HG03064 (cell line): Measurements from ENCODE around the gene NOTCH2NLA.
"Not testable (repeated sequence)": the region's sequence is repeated elsewhere in the genome, so short reads cannot be mapped to it uniquely, and the experiment has no call there.

Source experiments
- ATAC-seq: cut with Tn5 transposase; IDR thresholded peaks from one replicate; pipeline ENCODE4 v1.9.1; 2021; ENCODE audit warnings: low read depth; ENCODE audit not compliant: unreplicated experiment

The NOTCH2NLA gene

DNA sequence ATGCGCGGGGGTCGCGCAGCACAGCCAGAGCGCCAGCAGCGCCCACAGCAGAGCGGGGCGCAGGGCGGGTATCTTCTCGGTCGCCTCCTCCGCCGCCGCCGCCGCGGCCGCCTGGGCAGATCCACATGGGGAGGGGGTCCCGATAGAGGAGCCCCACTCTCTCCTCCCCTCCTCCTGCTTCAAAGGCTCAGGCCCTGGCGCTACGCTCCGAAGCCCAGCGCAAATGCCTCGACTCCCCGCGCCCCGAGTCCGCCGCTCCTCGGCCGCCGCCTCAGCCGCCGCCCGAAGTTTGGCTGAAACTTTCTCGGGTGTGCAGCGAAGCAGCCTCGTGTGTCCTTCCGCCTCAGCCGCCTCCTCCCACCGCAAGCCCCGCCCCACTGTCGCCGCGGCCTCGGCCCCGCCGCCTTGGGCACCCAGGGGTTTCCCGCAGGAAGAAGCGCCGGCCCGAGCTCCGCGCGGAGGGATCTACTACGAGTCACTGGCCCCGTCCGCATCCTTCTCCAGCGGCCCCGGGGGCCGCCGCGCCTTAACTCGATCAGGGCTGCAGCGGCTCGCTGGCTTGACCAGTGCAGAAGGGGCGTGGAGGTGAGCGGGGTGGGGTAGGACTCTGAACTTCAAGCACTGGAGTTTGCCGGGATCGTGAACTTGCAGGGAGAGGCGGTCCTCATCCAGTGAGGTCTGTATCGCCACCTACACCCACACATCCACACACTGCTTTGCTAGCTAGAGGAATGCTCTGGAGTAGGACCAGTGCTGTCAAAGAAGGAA lies at the start of gene NOTCH2NLA:
NOTCH2NLA (minus strand) TSS at position 312 of the 768 bp plus-strand sequence. CDS start 39,684 bp downstream, outside the sequence.
- not testable (repeated sequence) for ATAC-seq

DNA sequence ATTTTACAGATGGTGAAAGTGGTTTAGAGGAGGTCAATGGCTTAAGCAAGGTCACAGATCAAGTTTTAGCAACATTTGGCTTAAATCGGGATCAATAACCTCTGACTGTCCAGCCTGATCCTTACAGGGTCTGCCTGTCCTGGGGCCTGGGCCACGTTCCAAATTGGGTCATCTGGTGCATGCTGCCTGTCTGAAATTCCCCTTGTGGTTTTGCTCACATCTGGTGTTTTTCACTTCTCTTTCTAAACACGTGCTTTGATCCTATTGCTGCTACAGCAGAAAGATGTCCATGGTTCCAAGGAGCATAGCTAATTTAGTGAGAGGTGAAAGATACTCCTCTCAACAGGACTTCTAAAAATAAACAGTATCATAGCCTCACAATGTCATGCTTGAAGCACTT lies 49.5 kb upstream of the NOTCH2NLA start:
- ATAC-seq: peak; percentile 61

DNA sequence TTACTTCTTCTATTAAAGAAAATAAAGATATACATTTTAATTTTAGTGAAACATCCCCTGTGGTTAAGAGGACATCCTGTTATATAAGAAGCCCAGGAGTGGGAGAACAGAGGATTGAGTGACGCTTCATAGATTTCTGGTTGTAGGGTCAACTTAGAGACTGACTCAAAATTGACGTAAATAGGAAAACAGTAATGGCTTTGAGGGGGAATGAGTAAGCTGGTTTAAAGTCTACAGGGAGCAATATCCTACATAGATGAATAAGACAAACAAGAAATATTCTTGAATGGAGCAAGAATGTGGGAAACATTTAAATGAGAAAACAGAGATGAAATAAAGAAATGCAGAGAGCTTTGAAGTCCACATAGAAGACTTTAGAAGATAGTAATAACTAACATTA lies 48.3 kb upstream of the NOTCH2NLA start:
- ATAC-seq: not testable (repeated sequence)

DNA sequence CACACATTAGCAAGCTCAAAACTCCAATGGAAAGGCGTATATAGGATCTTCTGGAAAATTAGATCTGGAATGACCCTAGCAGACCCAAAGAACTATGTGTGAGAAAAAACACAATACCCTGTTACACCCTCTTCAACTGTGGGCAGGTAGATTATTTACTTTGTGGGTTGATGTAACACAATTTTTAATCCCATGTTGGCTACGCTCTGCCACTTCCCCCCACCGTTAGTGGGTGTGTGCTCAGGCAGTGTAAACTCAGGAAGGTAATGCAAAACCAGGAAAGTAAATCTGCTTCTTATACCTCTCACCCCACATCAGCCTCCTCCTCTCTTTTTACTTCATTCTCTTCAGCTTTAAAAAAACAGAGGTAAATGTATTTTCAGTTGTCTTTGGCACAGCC lies 45.3 kb upstream of the NOTCH2NLA start:
- not testable (repeated sequence) for ATAC-seq

DNA sequence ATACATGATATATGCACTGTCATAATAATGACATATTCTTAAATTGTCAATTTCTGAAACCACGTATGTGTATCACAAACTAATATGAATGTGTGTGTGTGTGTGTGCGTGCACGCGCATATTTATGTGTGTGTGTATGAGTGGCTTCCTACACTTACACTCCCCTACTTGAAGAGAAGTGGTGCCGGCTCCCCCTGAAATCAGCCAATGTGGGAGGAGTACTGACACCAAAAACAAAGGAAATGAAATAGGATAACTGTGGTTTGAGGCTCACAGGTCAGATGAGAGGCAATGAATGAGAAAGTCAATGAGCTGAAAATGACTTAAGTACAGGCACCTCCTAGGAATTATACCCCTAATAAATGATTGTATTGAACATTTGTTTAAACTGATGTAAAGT lies 44.4 kb upstream of the NOTCH2NLA start:
- not testable (repeated sequence) for ATAC-seq

DNA sequence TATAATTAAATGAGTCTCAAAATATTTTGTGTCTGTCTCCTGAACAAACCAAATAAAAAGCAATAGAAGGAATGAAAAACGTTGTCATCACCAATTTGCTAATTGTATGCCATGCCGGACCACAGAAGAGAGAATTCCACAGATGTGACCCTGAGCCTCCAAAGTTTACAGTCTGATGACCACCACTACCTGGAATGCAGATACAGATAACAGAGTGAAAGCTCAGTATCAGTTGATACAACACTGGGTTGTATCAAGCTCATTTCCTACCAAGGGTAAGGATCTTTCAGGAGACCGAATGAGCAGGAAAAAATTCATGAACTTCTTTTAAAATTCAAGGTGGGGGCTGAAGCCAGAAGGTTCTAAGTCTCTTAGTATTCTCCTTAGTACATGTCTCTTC lies 43.9 kb upstream of the NOTCH2NLA start:
- not testable (repeated sequence) for ATAC-seq

DNA sequence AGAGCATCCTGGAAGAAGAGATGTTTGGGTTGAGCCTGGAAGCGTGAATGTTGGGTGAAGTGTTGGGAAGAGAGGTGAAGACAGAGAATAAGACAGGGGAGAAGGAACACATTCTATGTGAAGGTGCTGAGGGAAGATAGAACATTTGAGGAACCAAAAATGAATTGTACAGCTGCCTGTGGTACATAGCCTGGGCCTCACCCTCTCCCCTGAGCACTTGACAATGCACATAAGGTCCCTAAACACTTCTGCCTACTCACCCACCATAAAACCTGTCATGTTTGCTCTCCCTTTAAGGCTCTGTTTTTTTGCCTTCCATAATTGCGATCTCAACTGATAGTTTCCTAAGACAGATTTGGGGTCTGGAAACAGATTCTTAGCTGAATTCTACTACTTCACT lies 43.2 kb upstream of the NOTCH2NLA start:
- ATAC-seq: not testable (repeated sequence)

DNA sequence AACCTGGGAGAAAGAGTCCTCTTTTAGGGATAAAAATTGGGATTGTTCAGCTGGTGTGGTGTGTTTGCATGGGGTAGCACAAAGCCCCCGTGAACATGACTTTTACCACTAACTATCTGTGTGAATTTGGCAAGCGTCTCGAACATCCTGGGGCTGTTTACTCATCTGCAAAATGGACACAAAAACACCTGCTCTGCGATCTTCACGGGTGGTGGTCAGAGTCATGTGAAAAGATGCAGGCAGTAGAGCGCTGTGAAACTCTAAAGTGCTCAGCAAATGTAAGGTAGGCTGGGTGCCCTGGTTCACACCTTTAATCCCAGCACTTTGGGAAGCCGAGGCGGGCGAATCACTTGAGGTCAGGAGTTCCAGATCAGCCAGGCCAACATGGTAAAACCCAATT lies 41.3 kb upstream of the NOTCH2NLA start:
- not testable (repeated sequence) for ATAC-seq

DNA sequence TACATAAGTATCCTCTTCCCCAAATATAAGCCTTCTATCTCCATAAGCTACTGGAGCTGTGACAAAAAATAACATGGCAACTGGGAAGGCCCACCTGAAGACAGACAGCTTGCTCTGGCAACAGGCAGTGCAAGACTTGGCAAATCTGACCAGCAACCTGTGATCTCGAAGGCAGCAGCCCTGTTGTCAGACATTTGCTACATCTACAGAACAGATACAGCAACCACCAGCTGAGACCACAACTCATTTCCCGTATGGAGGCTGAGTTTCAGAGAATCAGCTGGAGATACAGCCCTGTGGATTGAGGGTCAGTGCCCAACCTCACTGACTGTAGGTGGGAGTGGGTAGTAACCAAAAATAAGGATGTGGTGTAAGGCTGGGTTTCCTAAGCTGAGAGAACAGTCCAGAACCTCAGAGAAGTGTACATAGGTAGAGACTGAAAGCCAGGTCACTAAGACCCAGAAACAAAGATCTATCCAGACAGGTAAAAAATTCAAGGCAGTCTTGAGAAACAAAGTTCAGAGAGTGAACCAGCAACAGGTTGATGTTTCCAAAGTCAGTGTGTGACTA lies 37.4 kb upstream of the NOTCH2NLA start:
- not testable (repeated sequence) for ATAC-seq

DNA sequence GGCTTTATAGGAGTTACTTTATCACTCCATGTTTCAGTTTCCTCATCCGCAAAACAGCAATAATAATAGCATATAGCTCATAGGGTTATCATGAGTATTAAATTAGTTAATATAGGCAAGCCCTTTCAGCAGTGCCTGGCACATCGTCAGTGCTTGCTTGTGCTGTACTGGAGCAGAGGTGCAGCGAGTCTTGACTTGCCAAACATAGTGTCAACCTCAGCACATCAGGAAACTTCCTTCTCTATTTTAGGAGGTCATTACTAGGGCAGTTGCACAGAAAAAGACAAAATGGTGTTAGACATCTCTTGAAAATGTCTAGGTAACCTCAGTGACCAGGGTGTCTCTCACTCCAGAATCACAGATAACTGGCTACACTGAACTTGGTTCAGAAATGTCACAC lies 35.9 kb upstream of the NOTCH2NLA start:
- ATAC-seq: not testable (repeated sequence)

DNA sequence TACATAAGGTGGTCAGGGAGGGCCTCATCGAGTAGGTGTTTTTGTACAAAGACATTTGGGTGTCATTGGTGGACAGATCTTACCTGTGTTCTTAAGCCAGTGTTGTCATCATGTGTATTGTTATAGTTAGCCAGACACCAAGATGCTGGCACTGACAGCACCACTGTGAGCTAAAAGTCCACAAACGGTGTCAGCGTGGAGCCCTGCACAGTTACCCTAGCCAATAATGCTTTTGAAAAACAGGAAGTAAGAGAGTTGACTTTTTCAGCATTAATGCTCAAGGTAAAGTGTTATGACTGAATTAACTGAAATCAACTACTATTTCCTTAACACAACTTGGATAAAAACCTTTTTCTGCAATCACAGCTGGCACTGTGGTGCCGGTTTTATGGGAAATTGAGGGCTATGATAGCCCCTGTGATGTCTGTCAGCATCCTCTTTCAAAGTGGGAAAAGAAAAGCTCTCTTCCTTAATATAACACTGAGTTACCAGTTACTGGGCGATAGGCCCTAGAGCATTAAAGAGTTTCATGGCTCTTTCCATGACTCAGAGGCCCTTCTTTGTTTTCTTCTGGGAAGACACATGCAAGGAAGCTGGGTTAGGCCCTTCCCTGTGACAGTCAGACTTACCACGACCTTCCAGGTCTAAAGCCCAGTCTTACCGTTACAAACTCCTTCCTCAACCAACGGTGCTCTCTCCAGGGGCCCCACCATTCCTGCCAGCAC lies 31.3 kb upstream of the NOTCH2NLA start:
- not testable (repeated sequence) for ATAC-seq

DNA sequence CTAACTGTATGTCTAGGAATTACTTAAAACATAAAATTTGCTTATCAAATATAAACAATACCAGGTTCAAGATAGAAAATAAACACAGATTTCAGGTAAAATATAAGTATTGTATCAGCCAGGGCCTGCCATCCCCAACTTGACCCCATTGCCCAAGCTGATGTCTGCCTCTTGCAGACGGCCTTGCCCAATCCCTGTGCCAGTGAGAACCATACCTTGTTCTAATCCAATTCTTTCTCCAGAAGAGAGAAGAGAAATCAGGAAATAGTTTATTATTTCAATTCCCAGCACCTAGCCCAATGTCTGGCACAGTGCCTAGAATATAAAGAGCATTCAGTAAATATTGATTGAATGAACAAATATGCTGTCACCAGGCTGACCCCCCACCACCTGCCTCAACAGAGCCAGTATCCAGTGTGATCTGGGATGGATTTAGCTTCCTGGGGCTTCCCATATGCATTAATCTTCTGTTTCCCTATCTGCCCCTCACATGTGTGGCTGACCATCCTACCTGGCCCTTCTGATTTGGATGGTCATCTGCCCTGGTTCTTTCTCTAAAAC lies 29.3 kb upstream of the NOTCH2NLA start:
- ATAC-seq: not testable (repeated sequence)

DNA sequence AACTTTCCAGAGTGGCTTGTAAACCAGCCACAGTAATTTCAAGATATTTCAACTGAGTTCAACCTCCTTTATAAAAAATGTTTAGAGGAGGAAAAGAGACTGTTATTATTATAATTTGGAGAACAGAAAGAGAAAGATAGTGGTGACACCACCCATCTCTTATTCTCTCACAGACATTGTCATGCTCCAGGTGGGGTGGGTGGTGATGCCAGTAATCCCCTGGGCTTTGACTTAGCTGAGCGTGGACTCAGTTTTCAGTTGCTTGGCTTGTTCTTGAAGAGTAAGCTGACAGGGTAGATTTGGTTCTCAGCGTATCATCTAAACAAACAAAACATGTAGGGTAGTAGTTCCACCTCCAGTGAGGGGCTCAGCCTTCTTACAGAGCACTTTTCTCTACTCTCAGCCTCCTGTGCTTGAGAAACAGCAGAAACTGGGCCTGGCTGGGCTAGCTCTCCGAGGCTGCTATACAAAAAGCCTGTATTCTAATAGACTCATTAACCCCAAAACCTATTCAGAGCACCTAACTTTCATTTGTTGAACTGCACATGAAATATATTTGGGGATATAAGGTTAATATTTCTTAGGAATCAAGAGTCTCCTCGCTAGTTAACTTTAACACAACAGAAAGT lies 25.9 kb upstream of the NOTCH2NLA start:
- not testable (repeated sequence) for ATAC-seq

DNA sequence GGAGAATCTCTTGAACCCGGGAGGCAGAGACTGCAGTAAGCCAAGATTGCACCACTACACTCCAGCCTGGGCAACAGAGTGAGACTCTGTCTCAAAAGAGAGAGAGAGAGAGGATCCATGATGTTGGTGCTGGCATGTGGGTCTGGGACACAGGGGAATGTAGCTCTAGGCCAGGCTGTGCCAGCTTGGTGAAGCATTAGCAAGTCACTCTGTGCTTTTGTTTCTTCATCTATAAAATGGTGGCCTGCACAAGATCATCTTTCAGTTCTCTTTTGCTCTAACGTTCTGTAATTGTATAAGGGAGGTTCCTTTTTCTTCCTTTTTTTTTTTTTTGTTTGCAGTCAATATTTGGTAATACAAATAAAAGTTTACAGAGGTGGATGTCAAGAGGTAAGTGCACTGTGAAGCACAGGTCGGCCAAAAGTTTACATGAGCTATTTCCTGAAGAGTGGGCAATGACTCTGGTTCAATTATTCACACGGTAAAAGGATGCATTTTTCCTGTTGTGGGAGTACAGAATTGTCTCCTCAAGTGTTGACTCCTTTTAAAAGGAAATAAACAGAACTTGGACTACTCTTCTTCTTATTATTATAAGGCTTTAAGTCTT lies 24.5 kb upstream of the NOTCH2NLA start:
- not testable (repeated sequence) for ATAC-seq

DNA sequence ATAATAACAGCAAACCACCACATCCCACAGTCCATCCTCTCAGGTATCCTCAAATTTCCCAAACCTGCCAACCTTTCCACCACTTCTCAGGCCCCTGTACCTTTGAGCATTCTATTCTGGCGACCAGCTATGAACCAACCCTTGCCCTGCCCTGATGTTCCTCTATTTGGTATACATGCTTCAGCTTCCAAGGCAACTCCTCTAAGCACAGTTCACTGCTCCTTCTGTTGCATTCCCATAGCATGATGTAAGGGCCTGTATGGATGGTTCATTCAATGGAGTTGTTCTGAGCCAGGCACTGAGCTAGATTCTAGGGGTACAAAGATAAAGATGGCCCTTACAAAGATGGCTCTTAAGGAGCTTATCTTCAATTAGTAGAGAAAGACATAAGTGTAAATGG lies 22.7 kb upstream of the NOTCH2NLA start:
- ATAC-seq: not testable (repeated sequence)

DNA sequence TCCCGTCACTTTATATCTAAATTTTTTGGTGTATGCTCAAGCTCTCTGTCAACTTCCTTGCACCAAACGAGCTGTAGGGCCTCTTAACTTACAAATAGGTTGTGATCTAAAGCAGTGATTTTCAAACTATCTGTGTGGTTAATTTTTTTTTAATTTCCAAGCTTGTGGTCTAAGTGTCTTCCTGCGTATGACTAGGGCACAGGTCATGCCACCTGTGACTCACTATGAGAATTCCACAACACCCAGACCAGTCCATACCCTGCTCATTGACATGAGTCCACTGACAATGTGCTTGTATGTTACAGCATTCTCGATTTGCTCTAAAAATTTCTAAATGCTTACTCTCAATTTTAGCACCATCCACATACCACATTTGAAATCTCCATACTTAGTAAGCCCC lies 19.8 kb upstream of the NOTCH2NLA start:
- not testable (repeated sequence) for ATAC-seq

DNA sequence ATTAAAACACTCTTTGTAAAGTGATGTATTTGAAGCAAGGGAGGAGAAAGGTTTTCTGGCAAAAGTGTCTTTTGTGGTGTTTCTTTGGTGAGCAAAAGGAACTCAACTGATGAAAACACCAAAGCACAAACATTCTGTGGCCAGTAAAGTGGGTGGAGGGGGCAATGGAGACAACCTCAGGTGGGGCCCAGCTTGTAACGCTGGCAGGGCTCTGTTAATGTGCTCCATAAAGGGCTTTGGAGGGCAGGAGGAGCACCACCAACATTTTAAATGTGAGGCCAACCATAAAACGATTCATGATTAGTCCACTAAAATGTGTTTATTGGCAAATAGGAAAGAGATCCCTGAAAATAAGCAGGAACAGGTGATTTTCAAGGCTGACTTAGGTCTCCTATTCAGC lies 7.8 kb upstream of the NOTCH2NLA start:
- ATAC-seq: not testable (repeated sequence)

DNA sequence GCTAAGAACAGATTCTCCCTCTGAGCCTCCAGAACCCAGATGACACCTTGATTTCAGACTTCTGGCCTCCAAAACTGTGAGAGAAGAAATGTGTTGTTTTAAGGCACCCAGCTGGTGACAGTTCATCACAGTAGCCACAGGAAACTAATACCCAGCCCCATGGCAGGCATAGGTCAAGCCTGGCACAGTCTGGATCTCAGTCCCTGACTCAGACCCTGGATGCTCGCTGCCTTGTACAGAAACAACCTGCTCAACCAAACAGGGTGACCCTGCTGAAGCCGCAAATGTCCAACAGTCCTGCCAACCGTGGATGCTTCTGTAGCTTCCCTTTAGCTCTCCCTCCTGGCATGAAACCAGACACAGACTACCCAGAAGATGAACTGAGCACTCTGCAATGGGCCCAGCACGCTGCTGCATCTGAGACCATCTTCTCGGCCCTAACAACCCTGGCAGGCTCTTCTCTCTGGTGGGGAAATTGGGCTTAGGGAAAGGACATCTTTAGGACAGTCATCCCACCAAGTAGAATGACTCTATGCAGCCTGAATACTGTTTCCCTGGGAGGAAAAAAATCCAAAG lies 7.3 kb upstream of the NOTCH2NLA start:
- ATAC-seq: not testable (repeated sequence)

DNA sequence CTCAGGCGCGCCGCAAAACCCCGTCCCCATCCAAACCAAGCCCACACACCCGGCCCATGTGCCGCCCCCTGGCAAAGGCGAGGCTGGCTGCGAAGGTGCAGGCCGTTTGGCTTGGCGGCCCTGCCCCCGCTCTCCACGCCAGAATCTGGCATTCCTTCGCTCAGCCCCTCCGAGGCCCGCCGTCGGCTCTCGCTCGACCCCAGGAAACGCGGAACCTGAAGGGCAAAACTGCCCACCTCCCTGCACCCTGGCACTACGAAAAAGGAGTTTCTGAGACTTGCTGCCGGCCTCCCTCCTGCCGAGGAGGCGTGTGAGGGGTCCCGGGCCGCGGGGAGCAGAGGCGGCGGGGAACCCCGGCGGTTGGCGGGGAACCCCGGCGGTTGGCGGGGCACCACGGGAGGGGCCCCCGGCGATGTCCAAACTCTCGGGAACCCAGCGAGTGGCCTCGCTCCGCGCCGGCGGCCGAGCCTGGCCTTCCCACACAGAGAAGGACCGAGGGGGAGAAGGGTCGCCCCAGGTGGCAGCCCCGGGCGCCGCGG lies 608 bp downstream of the NOTCH2NLA start:
- ATAC-seq: not testable (repeated sequence)

DNA sequence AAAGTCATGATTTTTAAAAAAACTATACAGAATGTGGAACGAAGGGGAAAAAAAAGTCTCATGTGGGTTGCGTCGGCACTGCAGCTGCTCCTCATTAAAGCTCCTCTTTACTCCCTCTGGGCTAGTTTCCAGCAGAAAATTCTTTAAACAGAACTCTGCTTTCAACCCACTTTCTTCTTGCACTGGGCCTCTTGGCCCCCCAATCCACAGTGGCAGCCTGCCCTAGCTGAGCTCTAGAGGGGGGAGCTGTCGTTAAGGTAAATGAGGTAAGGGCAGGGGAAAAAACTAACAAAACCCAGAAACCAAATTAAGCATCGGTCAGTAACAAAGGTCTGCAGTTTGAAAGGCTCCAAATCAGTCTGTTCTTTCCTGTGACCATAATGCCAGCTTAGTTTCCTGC lies 54.3 kb downstream of the NOTCH2NLA start:
- ATAC-seq: not testable (repeated sequence)
